GM18526 (cell line): ENCODE results near the gene MAPK8IP3.

Experiments
- POLR2A ChIP-seq: IDR thresholded peaks from 3 replicates; pipeline ENCODE4 v1.6.1; 2011; ENCODE audit not compliant: insufficient read length; ENCODE audit errors: extremely low read depth

MAPK8IP3 gene

DNA sequence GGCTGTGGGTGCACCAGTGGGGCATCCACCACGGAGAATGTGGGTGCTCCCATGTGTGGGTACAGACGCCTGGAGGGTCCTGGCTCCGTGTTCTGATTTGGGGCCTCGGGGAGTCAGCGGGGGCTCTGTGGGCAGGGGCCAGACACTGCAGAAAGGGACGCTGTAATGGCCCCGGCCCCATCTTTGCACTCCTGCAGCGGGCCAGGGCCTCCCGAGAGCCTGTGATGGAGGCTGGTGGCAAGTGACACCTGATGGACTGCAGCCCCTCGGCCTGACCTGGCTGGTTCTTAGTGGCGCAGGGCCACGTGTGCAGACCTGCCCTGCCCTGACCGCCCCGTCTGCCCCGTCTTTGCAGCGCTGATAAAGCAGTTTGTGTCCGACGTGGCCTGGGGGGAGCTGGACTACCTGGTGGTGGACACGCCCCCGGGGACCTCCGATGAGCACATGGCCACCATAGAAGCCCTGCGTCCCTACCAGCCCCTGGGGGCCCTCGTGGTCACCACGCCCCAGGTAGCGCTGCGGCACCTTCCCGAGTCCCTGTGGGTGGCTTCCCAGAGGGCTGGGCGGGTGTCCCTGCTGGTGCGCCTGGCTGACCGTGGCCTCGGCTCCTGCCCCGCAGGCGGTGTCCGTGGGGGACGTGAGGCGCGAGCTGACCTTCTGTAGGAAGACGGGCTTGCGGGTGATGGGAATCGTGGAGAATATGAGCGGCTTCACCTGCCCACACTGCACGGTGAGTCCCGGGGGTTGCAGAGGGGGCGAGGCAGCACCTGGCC, 81.5 kb downstream of the MAPK8IP3 start:
- TF ChIP-seq POLR2A, result no peak

GRCh38 chr16:1788095-1788707, 82.2 kb downstream of the MAPK8IP3 start:
- TF ChIP-seq POLR2A, result no peak

GRCh38 chr16:1788708-1789100, 82.7 kb downstream of the MAPK8IP3 start:
- TF ChIP-seq POLR2A, result no peak

GRCh38 chr16:1789643-1790045, 83.6 kb downstream of the MAPK8IP3 start:
- TF ChIP-seq POLR2A, result no peak

- no peak for TF ChIP-seq POLR2A
These were observed 84.2 kb downstream of the MAPK8IP3 start for GRCh38 chr16:1790261-1790610.

- TF ChIP-seq POLR2A, result no peak
These were observed 84.7 kb downstream of the MAPK8IP3 start for GRCh38 chr16:1790611-1791255.

DNA sequence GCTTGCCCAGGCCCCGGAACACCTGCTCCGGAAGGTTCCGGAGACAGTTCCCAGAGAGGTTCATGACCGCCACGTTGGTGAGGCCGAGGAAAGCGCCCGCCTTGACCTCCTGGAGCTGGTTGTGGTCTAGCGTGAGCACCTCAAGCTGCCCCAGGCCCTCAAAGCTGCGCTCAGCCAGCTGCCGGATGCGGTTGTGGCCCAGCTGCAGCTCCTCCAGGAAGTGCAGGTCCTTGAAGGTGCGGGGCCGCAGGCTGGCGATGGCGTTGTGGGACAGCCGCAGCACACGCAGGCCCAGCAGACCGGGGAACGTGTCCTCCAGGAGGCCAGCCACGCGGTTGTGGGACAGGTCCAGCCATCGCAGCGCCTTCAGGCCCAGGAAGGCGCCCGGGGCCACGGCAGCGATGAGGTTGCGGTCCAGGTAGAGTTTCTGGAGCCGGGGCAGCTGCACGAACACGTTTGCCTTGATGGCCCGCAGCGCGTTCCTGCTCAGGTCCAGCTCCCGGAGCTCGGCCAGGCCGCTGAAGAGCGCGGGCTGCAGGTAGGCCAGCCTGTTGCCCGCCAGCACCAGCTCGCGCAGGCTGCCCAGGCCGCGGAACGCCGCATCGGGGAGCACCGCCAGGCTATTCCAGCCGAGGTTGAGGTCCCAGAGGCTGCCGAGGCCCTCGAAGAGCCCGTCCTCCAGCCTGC, 85.4 kb downstream of the MAPK8IP3 start:
- no peak for TF ChIP-seq POLR2A

DNA sequence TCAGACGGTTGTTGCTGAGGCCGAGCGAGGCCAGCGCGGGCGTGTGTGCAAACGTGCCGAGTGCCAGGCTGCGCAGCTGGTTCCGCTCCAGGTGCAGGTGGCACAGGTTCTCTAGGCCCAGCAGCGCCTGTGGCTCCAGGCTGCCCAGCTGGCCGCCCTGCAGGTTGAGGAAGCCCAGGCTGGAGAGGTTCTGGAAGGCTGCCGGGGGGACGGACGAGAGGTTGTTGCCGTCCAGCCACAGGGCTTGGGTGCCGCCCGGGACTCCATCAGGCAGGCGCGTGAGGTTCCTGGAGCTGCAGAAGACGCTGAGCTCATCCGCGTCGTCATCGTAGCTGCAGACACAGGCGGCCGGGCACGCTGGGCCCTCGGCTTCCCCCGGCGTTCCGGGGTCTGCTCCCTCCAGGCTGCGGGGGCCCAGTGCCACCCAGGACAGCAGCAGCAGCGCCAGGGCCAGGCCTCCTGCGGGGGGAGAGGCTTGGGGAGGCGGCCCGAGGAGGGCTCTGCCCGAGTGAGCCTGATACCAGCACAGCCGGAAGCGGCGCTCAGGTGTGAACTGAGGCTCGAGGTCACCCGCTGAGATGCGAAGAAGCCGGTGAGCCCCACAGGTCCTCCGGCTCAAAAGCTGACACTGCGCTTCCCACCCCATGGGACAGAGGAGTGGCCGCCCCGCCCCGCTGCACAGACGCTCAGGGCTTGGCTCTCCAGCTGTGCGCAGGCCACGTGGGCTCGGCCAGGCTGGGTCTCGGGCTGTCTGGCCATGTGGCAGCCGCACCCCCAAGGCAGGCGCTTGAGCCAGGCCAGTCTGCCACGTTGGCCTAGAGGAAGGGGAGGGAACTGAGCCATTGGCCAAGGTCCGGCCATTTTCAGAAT, 86.2 kb downstream of the MAPK8IP3 start:
- no peak for TF ChIP-seq POLR2A

DNA sequence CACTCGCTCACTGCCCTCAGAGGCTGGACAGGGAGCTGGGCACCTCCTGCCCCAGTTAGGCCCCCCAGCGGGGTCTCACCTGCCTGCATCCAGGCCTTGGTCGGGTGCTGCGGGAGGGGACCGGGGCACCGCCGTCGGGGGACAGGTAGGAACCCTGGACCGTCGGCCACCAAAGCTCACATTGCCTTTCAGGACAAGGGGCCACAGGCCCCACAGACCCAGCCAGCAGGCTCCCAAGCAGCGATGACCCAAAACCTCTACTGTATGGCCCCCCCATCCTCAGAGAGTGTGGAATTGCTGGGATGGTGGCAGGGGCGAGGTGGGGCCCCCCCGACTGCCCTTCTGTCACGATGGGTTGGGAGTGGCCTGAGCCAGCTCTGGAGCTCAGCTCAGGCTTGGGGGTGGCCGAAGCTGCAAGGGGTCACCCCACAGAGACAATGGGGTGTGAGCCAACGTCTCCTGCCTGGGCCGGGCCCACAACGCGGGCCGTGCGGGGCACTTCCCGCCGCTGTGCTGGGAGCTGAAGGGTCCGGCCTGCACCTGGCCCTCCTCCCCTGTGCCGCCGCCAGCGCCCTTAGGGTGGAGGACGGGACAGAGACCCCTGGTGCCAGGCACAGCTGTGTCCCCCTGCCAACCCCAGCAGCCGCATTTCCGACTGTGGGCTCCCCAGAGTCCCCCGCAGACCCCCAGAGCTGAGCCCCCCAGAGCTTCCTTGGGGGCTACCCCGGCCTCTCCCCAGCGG, 87.0 kb downstream of the MAPK8IP3 start:
- no peak for TF ChIP-seq POLR2A

- TF ChIP-seq POLR2A, result no peak
These were observed 87.7 kb downstream of the MAPK8IP3 start, which contains the start of gene IGFALS for GRCh38 chr16:1793578-1794220. Gene IGFALS (minus strand): TSS chr16:1793705. CDS start chr16:1793652, 53 bp downstream.

- no peak for TF ChIP-seq POLR2A
These were observed 88.4 kb downstream of the MAPK8IP3 start for GRCh38 chr16:1794221-1794871.

GRCh38 chr16:1794908-1795666, 89.1 kb downstream of the MAPK8IP3 start:
- TF ChIP-seq POLR2A, result no peak
